HCT116 (cell line): ENCODE results near the gene ACTR1B.

ENCODE experiments used
- CEBPB ChIP-seq: IDR thresholded peaks from 2 replicates; pipeline ENCODE4 v1.6.1; 2012; ENCODE audit warnings: low read depth
- CTCF ChIP-seq, 3 experiments: fragments of 200-600 bp in 1 of 3; sonication (generic) in 1 of 3; IDR thresholded peaks in 2 of 3; conservative IDR thresholded peaks in 1 of 3; 2 replicates each; pipeline ENCODE4 v1.5.1; 2012 to 2017; ENCODE audit warnings: low read depth in 2 of 3, low read length in 2 of 3, antibody characterized with exemption in 1 of 3, borderline replicate concordance in 1 of 3, control low read depth in 1 of 3, mild to moderate bottlenecking in 1 of 3, mixed read lengths in 1 of 3, mixed run types in 1 of 3, moderate library complexity in 1 of 3; ENCODE audit not compliant: insufficient read depth in 1 of 3
- EZH2 ChIP-seq: fragments of 200-600 bp; sonication (generic); IDR thresholded peaks from 2 replicates; pipeline ENCODE4 v1.6.1; 2017; ENCODE audit warnings: antibody characterized with exemption, mixed run types
- EZH2phosphoT487 ChIP-seq: fragments of 200-600 bp; IDR thresholded peaks from 2 replicates; pipeline ENCODE4 v1.6.1; 2018; ENCODE audit warnings: antibody characterized with exemption, borderline replicate concordance
- FOSL1 ChIP-seq: IDR thresholded peaks from 2 replicates; pipeline ENCODE4 v1.6.1; 2012; ENCODE audit warnings: low read depth
- JUND ChIP-seq: IDR thresholded peaks from 2 replicates; pipeline ENCODE4 v1.6.1; 2012
- POLR2A ChIP-seq: IDR thresholded peaks from 2 replicates; pipeline ENCODE4 v1.7.0; 2011; ENCODE audit warnings: borderline replicate concordance; ENCODE audit not compliant: insufficient read depth, insufficient read length; ENCODE audit errors: extremely low read depth
- POLR2AphosphoS5 ChIP-seq: IDR thresholded peaks from 2 replicates; pipeline ENCODE4 v1.6.1; 2011; ENCODE audit warnings: mild to moderate bottlenecking, low read depth, low read length, moderate library complexity
- RAD21 ChIP-seq: IDR thresholded peaks from 2 replicates; pipeline ENCODE4 v1.6.1; 2012; ENCODE audit warnings: low read depth, mild to moderate bottlenecking
- SP1 ChIP-seq: IDR thresholded peaks from 2 replicates; pipeline ENCODE4 v1.6.1; 2012; ENCODE audit warnings: low read depth
- TCF7L2 ChIP-seq: IDR thresholded peaks from 2 replicates; pipeline ENCODE4 v1.7.0; 2011; ENCODE audit warnings: borderline replicate concordance, inconsistent platforms; ENCODE audit not compliant: insufficient read depth, insufficient read length; ENCODE audit errors: extremely low read depth
- YY1 ChIP-seq: IDR thresholded peaks from 2 replicates; pipeline ENCODE4 v1.6.1; 2011; ENCODE audit warnings: low read length, low read depth, moderate library complexity, mild to moderate bottlenecking; ENCODE audit not compliant: insufficient replicate concordance; ENCODE audit errors: extremely low read depth
- ZBTB33 ChIP-seq: IDR thresholded peaks from 2 replicates; pipeline ENCODE4 v1.6.1; 2011; ENCODE audit warnings: mild to moderate bottlenecking, low read length, moderate library complexity; ENCODE audit not compliant: insufficient replicate concordance; ENCODE audit errors: extremely low read depth

GRCh38 chr2:97697252-97698235 lies 33.7 kb upstream of the ACTR1B start:
- TF ChIP-seq CTCF (IDR thresholded peaks at IDR 0.05 in 2 of 3, conservative IDR thresholded peaks at IDR 0.05 in 1 of 3; ENCODE audit: borderline replicate concordance in 1 of 3, insufficient read depth in 1 of 3, low read depth in 2 of 3, low read length in 2 of 3) (peak; percentile 85 to 99 (median 92)), FOSL1 (no peak), SP1 (no peak), EZH2 (no peak), POLR2A (no peak), YY1 (peak; percentile 78), JUND (no peak), RAD21 (peak; percentile 100), TCF7L2 (no peak), POLR2AphosphoS5 (no peak), EZH2phosphoT487 (no peak), ZBTB33 (no peak), CEBPB (no peak)
